Progenitor cell of endocrine pancreas (in vitro differentiated cells): ENCODE data around the gene ITCH. TPM values are rescaled to one million over a fixed set of nuclear protein-coding genes. Genes with fewer than 3 reads are reported as not detected.
A peak's percentile ranks its signal among the peaks of the same experiment; 100 is the strongest.

ENCODE experiments used
- DNase-seq: peaks from one replicate; pipeline ENCODE4 v3.0.0; 2021; ENCODE audit warnings: low spot score; ENCODE audit not compliant: unreplicated experiment
- H3K27ac Mint-ChIP-seq: 2 replicates; pipeline ENCODE4 v1.8.0; 2021; ENCODE audit warnings: mild to moderate bottlenecking, moderate library complexity, mixed read lengths
- H3K27me3 Mint-ChIP-seq: 2 replicates; pipeline ENCODE4 v1.8.0; 2021; ENCODE audit warnings: mixed read lengths
- H3K36me3 Mint-ChIP-seq: 2 replicates; pipeline ENCODE4 v1.8.0; 2022; ENCODE audit warnings: mixed read lengths; ENCODE audit not compliant: insufficient read depth
- H3K4me1 Mint-ChIP-seq: 2 replicates; pipeline ENCODE4 v1.8.0; 2021; ENCODE audit warnings: low read depth, mixed read lengths
- H3K4me3 Mint-ChIP-seq: 2 replicates; pipeline ENCODE4 v1.8.0; 2021; ENCODE audit warnings: low read depth, mild to moderate bottlenecking, moderate library complexity, mixed read lengths
- H3K9me3 Mint-ChIP-seq: 2 replicates; pipeline ENCODE4 v1.8.0; 2021; ENCODE audit warnings: low read depth, mixed read lengths
- CTCF ChIP-seq: fragments of 200-600 bp; sonication (generic); IDR thresholded peaks from one replicate; pipeline ENCODE4 v1.5.0; 2021; ENCODE audit warnings: antibody characterized with exemption, mild to moderate bottlenecking; ENCODE audit not compliant: unreplicated experiment
- total RNA-seq: library from RNA; stranded (reverse); gene quantifications from 2 replicates; pipeline ENCODE4 v1.2.1, GENCODE V29; 2021

ITCH gene
- total RNA-seq, 1 donor from 2014 or later: 83.9 TPM

DNA sequence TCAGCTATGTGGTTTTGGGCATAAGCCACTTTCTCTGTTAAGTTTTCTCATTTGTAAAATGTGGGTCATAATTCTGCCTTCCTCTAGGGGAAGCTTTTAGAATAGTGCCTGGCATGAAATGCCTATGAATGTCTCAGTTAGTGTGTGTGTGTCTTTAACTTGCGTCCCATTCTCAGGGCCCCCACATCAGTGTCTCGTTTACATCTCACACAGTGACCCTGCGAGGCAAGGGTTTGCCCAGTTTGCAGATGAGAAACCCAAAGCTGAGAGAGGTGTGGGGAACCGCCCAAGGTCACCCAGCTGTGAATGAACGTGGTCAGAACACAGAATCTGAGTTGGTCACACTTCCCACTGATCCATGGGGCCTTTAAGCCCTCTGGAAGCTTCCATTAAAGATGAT, 167.3 kb downstream of the ITCH start:
- Mint-ChIP-seq H3K36me3 (peaks cover 28% of the 10 kb centered on the region), H3K4me3 (no peak overlapping the region), H3K4me1 (peaks cover 8% of the 10 kb centered on the region), H3K27ac (no peak overlapping the region), H3K9me3 (no peaks in the 10 kb centered on the region), H3K27me3 (no peaks in the 10 kb centered on the region)
- no peak for DNase-seq
- no peak for TF ChIP-seq CTCF

DNA sequence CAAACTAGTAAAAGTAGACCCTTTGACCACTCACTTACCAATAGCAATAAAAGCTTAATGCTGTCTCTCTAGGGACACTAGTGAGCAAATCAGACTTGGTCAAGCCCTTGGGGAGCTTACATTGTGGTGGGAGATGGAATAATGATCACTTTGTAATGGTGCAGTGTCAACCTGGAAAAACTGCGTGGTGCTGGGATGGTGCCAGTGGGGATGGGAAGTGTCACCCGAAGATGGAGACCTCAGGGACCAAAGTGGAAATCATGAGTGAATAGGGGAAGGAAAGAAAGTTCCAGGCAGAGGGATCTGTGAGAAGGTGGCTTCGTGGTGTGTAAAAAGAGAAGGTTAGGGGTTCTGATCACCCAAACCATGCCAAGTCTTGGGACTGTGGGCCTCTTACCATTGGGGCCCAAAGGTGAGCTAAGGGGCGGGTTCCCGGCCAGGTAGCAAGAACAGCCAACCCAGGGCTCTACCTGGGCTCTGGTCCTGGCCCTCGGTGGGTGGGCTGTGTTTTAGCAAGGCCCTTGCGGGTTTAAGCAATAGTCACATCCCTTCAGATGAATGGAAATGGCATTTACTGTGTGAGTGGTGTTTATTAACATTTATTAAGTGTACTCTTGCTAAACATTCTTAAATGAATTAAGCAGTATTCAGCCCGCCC, 168.7 kb downstream of the ITCH start:
- Mint-ChIP-seq H3K27ac (no peak overlapping the region), H3K27me3 (no peaks in the 10 kb centered on the region), H3K4me1 (no peaks in the 10 kb centered on the region), H3K36me3 (peaks cover 33% of the 10 kb centered on the region), H3K4me3 (no peak overlapping the region), H3K9me3 (no peaks in the 10 kb centered on the region)
- DNase-seq: no peak
- no peak for TF ChIP-seq CTCF

DNA sequence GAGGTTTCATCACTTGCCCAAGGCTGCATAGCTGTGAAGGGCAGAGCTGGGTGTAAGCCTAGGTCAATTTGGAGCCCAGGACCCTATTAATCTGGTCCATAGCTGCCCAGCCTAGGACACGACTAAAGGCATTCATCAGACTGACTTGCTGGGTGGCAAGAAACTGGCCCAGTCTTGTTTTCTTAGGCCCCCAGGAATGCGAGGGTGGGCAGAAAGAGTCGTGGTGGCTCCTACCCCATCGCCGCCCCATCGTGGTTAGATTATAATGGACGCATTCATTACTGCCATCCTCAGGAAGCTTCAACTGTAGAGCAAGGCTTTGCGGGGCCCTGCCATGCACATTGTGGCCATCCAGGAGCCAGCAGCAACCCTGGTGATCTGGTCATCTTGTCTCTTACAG, 169.2 kb downstream of the ITCH start:
- Mint-ChIP-seq H3K27ac (no peak overlapping the region), H3K4me1 (no peaks in the 10 kb centered on the region), H3K36me3 (peaks cover 35% of the 10 kb centered on the region), H3K4me3 (no peak overlapping the region), H3K27me3 (no peaks in the 10 kb centered on the region), H3K9me3 (no peaks in the 10 kb centered on the region)
- TF ChIP-seq CTCF: no peak
- DNase-seq: no peak

GRCh38 chr20:34532756-34533155, 169.7 kb downstream of the ITCH start:
- H3K27ac Mint-ChIP-seq: no peak overlapping the region
- no peaks in the 10 kb centered on the region for H3K9me3 Mint-ChIP-seq
- no peak for DNase-seq
- no peak overlapping the region for H3K4me3 Mint-ChIP-seq
- no peaks in the 10 kb centered on the region for H3K27me3 Mint-ChIP-seq
- H3K4me1 Mint-ChIP-seq: no peaks in the 10 kb centered on the region
- no peak for TF ChIP-seq CTCF
- H3K36me3 Mint-ChIP-seq: peaks cover 36% of the 10 kb centered on the region

DNA sequence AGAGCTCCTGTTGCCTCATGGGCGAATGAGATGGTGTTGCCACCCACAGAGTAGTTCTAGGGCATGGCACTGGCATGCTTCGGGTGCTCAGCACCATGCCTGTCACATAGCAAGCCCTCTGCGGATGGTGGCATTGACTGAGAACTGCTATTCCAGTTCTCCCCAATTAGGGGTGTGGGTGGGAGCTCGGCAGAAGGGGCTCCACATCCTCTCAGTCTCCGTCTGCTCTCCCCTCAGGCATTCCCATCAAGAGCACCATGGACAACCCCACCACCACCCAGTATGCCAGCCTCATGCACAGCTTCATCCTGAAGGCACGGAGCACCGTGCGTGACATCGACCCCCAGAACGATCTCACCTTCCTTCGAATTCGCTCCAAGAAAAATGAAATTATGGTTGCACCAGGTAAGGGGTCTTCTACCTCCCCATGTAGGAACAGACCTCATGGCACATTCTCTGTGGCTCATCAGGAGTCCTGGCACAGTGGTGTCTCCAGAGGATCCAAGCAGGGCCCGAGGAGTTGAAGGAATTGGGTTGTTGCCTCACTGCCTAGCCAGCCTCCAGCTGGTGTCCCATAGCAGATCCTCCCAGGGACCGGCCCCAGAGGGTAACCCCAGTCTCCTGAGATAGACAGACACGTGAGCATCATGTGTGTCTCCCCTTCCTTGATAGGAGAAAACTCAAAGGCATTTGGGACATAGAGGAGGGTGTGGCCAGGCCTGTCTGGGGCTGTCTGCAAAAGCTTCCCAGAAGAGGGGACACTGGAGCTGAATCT, 171.5 kb downstream of the ITCH start:
- no peak for TF ChIP-seq CTCF
- no peaks in the 10 kb centered on the region for H3K27me3 Mint-ChIP-seq
- H3K4me3 Mint-ChIP-seq: no peak overlapping the region
- H3K27ac Mint-ChIP-seq: peak overlapping the region; percentile 73
- no peak for DNase-seq
- H3K4me1 Mint-ChIP-seq: no peaks in the 10 kb centered on the region
- H3K9me3 Mint-ChIP-seq: no peaks in the 10 kb centered on the region
- H3K36me3 Mint-ChIP-seq: peaks cover 38% of the 10 kb centered on the region
